ENCODE measurements around the gene PCBP3. TPM values are rescaled to one million over a fixed set of nuclear protein-coding genes. Genes with fewer than 3 reads are reported as not detected.
"Not testable (repeated sequence)": the region's sequence is repeated elsewhere in the genome, so short reads cannot be mapped to it uniquely, and the experiment has no call there.

PCBP3 gene
- total RNA-seq, 1 donor, result 2.2 TPM

DNA sequence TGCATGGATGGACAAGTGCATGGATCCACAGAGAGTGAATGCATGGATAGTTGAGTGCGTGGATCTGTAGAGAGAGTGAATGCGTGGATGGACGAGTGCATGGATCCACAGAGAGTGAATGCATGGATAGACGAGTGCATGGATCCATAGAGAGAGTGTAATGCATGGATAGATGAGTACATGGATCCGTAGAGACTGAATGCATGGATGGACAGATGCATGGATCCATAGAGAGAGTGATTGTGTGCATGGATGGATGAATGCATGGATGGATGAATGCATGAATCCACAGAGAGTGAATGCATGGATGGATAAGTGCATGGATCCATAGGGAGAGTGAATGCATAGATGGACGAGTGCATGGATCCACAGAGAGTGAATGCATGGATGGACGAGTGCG lies 153.8 kb downstream of the PCBP3 start:
- no peak overlapping the region for H3K4me3 ChIP-seq (ENCODE audit: low read length)
- no peaks in the 10 kb centered on the region for H3K27me3 ChIP-seq (ENCODE audit: insufficient read depth, low read length)
- no peaks in the 10 kb centered on the region for H3K4me1 ChIP-seq (ENCODE audit: insufficient read depth, low read length)
- H3K9me3 ChIP-seq (ENCODE audit: low read depth, low read length), result no peaks in the 10 kb centered on the region

DNA sequence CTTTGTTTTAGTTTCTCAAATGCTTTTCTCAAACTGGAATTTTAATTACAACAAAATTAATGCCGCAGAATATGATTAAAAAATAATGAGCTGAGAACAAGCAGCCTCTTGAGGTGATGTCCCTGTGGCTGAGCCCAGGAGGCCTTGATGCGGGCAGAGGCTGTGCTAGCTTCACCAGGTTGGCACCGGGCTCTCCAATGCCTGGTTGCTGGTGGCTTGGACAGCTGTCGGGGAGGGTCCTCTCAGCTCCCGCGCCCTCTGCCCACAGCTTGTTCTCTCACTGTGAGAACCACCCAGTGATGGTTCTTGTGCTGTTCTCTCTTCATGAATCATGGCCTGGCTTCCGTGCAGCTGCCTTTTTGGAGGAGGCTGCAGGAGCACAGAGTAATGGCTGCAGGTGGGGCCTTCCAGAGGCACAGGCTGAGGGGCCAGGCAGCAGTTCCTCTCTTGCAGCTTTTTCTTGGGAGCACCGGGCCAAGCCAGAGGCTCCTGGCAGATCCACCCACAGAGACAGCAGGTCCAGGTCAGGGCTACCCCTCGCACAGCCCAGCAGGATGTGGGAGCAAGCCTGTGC lies 156.3 kb downstream of the PCBP3 start:
- H3K4me3 ChIP-seq (ENCODE audit: low read length), result no peak overlapping the region
- H3K27me3 ChIP-seq (ENCODE audit: insufficient read depth, low read length), result no peaks in the 10 kb centered on the region
- H3K9me3 ChIP-seq (ENCODE audit: low read depth, low read length), result no peaks in the 10 kb centered on the region
- no peaks in the 10 kb centered on the region for H3K4me1 ChIP-seq (ENCODE audit: insufficient read depth, low read length)

DNA sequence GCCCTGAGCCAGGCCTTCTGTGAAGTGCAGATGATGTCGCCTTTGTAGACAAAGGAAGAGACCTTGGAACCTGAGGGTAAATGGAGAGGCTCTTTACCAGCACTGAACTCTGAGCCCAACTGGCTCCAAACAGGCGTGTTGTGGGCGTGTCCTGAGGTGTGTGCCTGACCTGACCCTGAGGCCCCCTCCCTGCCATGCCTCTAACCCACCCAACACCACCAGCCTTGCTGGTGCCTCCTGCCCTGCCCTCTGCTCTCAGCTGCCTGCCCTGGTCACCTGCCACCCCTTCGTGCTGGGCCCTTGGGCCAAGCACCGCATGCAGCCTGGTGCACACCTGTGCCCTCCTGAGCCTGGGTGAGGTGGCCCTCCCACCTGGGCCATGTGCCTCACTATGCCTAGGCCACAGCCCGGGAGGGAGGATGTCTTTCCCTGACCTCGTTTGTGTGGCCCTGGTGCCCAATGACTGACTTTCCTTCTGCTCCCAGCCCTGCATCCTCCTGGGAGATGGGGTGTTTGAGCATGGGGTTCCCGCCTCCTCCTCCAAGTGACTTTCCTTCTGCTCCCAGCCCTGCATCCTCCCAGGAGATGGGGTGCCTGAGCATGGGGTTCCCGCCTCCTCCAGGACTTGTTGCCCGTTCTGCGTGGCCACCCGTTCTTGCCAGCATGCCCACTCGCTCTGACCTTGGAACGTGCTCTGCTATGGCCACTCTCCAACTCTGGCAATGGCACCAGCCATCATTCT lies 157.0 kb downstream of the PCBP3 start:
- H3K4me3 ChIP-seq (ENCODE audit: low read length), result no peak overlapping the region
- H3K27me3 ChIP-seq (ENCODE audit: insufficient read depth, low read length), result no peaks in the 10 kb centered on the region
- no peaks in the 10 kb centered on the region for H3K9me3 ChIP-seq (ENCODE audit: low read depth, low read length)
- H3K4me1 ChIP-seq (ENCODE audit: insufficient read depth, low read length), result no peaks in the 10 kb centered on the region

DNA sequence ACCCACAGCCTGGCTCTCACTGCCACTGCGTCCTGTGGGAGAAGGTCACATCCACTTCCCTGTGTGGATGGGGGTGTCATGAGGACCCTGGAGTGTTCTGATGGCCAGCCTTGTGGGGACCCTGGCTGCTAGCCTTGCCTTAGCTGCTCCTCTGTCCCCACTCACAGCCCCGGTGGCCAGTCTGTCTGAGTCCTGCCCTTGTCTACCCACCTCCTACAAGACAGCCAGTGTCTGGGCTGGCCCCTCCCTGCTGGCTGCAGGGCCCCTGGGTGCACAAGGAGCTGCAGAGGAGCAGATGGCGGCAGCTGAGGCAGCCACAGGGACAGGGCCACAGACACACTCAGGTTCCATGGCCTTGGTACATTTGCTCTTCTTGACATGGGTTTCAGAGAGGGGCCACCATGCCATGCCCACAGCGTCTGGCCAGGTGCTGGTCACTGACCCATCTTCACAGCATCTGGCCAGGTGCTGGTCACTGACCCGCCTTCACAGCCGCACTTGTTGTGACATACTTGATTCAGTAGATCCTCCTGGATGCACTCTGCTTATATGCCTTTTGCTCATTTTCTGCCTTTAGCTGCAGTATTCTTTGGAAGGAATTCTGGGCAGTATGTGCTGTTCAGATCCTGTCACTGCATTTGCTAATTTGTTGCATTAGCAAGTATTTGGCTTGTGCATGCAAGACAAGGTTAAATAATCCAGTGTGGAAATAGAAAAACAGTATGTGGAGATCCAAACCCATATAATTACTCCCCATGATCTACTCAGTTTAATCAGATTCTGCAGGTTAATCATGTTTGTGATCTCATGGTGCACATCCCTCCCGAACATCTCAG lies 157.8 kb downstream of the PCBP3 start:
- no peaks in the 10 kb centered on the region for H3K9me3 ChIP-seq (ENCODE audit: low read depth, low read length)
- no peak overlapping the region for H3K4me3 ChIP-seq (ENCODE audit: low read length)
- no peaks in the 10 kb centered on the region for H3K4me1 ChIP-seq (ENCODE audit: insufficient read depth, low read length)
- no peaks in the 10 kb centered on the region for H3K27me3 ChIP-seq (ENCODE audit: insufficient read depth, low read length)

DNA sequence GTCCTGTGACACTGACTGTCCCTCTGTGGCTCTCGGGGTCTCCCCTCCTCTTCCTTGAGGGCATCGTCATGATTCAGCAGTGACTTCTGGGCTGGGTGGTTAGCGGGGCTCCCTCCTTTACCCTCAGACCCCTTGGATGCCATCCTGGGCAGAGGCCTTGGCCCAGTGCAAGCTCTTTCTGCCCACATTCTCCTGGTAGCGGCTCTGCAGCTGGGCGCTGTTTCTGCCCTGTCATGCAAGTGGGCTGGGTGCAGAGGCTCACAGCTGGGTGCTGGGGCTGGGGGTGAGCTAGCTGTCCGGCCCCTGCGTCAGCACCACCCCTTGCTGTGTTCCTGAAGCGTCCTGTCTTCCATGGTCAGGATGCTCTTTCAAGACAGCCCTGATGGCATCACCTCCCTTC lies 158.5 kb downstream of the PCBP3 start:
- no peaks in the 10 kb centered on the region for H3K9me3 ChIP-seq (ENCODE audit: low read depth, low read length)
- no peaks in the 10 kb centered on the region for H3K4me1 ChIP-seq (ENCODE audit: insufficient read depth, low read length)
- H3K27me3 ChIP-seq (ENCODE audit: insufficient read depth, low read length), result no peaks in the 10 kb centered on the region
- no peak overlapping the region for H3K4me3 ChIP-seq (ENCODE audit: low read length)

DNA sequence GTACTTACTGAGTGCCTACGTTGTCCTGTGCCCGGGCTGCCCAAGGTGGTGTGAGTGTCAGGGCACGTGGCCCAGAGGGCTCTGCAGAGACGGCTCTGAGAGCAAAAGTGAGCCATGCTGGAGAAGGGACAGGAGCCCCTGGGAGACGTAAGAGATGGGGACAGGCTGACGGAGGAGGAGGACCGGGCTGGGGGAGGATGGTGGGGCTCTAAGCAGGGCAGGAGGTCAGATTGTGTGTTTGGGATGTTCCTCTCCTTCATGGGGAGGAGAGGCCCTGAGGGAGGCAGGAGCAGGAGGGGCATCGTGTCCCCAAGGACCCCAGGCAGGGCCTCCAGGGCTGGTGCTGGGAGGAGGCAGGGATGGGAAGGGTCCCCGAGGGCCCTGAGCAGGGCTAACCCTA lies 158.9 kb downstream of the PCBP3 start:
- no peaks in the 10 kb centered on the region for H3K9me3 ChIP-seq (ENCODE audit: low read depth, low read length)
- H3K4me1 ChIP-seq (ENCODE audit: insufficient read depth, low read length), result no peaks in the 10 kb centered on the region
- no peak overlapping the region for H3K4me3 ChIP-seq (ENCODE audit: low read length)
- H3K27me3 ChIP-seq (ENCODE audit: insufficient read depth, low read length), result no peaks in the 10 kb centered on the region

DNA sequence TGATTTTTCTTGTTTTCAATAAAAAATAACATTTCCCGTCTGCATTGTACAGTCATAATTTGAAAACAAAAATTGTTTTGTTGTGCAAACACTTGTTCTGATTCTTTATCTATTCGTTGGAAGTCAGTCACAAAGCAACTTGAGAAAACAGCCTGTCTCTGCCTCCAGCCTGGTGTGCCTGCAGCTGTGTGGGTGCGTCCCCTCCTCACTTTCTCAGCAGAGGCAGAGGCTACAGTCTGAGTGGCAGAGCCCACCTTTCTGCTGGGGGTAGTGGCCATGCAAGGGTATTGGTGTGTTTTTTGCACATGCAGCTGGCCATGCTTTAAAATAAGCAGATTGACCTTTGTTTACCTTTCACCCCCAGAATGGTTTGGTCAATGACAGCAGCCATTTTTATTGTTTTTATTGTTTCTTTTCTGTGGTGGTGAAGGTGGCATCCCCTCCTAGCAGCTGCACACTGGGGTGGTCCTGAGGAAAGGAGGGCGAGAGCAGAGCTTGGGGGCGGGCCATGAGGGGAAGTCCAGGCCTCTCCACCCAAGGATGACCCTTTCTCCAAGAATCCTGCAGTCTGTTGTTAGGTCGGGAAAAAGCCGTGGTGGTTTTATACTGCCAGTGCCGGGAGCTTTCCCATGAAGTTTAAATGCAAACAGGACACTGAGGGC lies 159.6 kb downstream of the PCBP3 start:
- Histone ChIP-seq H3K4me1 (ENCODE audit: insufficient read depth, low read length) (no peaks in the 10 kb centered on the region), H3K9me3 (ENCODE audit: low read depth, low read length) (no peaks in the 10 kb centered on the region), H3K4me3 (ENCODE audit: low read length) (no peak overlapping the region), H3K27me3 (ENCODE audit: insufficient read depth, low read length) (no peaks in the 10 kb centered on the region)

DNA sequence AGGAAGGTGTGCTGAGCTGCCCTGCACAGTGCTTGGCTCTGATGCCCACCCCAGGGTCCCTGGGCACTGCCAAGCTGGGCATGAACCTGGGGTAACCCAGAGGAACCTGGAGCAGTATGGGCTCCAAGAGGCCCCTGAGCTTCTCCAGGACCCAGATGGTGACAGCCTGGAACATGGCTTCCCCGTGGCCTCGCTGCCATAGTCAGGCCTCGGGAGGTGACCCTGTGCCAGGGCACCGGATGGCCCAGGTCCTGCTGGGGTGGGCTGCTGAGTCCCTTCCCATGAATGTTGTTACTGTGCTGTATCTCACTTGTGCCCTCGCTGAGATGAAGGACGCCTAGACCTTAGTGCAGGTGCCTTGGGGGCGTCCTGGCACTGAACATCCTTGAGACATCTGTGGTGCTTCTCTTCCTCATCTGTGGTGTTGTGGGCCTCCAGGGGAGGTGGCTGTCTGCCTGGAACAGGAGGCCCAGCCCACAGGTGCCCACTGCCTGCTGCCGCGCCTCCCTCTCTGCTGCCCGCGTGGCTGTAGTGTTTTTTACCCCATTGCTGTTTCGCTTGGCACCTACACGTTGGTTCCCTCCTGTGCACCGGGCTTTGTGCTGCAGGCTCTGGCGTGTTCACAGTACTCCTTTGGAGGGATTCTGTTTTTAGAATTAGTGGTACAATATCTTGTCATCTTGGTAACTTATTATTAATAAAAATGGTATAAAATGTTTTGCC lies 160.3 kb downstream of the PCBP3 start:
- Histone ChIP-seq H3K4me1 (ENCODE audit: insufficient read depth, low read length) (no peaks in the 10 kb centered on the region), H3K4me3 (ENCODE audit: low read length) (no peak overlapping the region), H3K27me3 (ENCODE audit: insufficient read depth, low read length) (no peaks in the 10 kb centered on the region), H3K9me3 (ENCODE audit: low read depth, low read length) (no peaks in the 10 kb centered on the region)

DNA sequence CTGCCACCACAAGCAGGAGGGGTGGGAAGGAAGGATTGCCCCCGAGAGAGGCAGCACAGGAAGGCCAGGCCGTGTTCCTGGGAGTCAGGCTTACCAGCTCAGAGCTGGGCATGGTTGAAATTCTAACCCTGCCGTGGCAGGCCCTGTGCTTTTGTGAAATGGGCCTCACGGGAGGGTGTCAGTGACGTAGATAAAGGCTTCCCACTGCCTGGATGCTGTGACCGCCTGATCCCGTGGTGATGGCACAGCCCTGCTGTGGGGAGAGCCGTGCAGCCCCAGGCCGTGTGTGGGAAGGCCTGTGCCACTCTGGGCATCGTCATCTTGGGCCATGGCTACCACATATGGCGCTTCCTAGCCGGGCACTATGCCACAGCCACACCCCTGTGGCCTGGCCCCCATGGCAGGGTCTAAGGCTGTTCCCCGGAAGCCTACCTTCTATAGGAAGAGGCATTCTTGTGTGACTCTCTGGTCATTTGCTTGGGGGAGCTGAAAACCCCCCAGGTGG lies 161.3 kb downstream of the PCBP3 start:
- no peak overlapping the region for H3K4me3 ChIP-seq (ENCODE audit: low read length)
- no peaks in the 10 kb centered on the region for H3K27me3 ChIP-seq (ENCODE audit: insufficient read depth, low read length)
- no peaks in the 10 kb centered on the region for H3K9me3 ChIP-seq (ENCODE audit: low read depth, low read length)
- H3K4me1 ChIP-seq (ENCODE audit: insufficient read depth, low read length), result no peaks in the 10 kb centered on the region

DNA sequence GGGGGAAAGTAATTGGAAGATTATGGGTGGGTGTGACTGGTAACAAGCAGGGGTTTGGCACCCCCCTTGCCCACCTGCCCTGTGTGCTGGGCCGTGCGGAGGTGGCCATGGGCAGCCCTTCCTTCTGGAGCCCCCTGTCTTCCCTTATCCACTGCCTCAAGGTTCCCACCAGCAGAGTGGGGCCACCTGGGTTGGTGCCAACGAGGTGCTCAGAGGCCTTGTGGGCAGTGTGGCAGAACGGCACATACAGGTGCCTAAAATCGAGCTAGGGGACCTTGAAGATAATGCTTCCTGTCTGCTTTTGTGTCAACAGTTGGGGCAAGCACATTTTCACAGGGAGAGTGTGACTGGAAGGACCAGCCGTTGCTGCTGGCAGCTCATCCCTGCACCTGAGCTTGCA lies 161.8 kb downstream of the PCBP3 start:
- H3K4me1 ChIP-seq (ENCODE audit: insufficient read depth, low read length), result no peaks in the 10 kb centered on the region
- H3K9me3 ChIP-seq (ENCODE audit: low read depth, low read length), result no peaks in the 10 kb centered on the region
- H3K4me3 ChIP-seq (ENCODE audit: low read length), result no peak overlapping the region
- no peaks in the 10 kb centered on the region for H3K27me3 ChIP-seq (ENCODE audit: insufficient read depth, low read length)

DNA sequence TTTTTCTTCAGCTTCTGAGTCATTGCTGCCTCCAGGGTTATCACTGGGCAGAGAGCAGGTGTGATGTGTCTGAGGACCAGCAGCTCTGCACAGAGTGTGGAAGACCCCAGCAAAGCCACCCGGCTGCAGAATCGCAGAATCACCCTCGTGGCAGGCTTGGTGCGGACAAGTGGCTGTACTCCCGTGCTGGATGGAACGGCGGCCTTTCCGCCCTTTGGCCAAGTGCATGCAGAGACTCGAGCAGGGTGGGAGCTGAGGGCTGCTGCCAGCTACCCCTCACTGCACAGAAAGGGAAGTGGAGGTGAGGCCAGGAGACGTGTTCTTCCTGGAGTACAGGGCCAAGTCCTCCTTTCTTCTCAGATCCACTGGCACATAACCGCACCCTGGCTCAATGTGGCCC lies 162.5 kb downstream of the PCBP3 start:
- no peaks in the 10 kb centered on the region for H3K4me1 ChIP-seq (ENCODE audit: insufficient read depth, low read length)
- H3K4me3 ChIP-seq (ENCODE audit: low read length), result no peak overlapping the region
- no peaks in the 10 kb centered on the region for H3K27me3 ChIP-seq (ENCODE audit: insufficient read depth, low read length)
- H3K9me3 ChIP-seq (ENCODE audit: low read depth, low read length), result no peaks in the 10 kb centered on the region

DNA sequence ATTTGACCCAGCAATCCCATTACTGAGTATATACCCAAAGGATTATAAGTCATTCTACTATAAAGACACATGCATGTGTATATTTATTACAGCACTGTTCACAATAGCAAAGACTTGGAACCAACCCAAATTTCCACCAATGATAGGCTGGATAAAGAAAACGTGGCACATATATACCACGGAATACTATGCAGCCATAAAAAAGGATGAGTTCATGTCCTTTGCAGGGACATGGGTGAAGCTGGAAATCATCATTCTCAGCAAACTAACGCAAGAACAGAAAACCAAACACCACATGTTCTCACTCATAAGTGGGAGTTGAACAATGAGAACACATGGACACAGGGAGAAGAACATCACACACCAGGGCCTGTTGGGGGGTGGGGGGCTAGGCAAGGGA lies 165.1 kb downstream of the PCBP3 start:
- not testable (repeated sequence) for H3K4me3 ChIP-seq (ENCODE audit: low read length); H3K27me3 ChIP-seq (ENCODE audit: insufficient read depth, low read length); H3K4me1 ChIP-seq (ENCODE audit: insufficient read depth, low read length); H3K9me3 ChIP-seq (ENCODE audit: low read depth, low read length)

DNA sequence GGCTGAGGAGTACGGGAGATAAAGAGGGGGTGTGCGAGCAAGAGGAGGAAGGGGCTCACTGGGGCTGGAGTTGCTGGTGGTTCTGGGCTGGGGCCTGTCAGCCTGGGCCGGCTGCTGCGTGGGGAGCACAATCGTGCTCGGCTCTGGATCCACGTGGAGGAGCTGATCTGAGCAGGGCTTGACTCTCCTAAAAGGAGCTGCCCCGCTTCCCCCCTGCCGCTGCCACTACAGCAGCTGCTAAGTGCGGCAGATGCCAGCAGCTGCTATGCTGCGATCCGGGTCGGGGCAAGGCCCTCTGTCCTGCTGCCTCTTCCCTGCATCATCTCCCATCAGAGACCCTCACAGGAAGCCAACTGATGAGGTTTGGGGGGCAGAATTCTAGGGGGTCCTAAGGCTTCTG lies 165.9 kb downstream of the PCBP3 start:
- Histone ChIP-seq H3K27me3 (ENCODE audit: insufficient read depth, low read length) (no peaks in the 10 kb centered on the region), H3K9me3 (ENCODE audit: low read depth, low read length) (no peaks in the 10 kb centered on the region), H3K4me1 (ENCODE audit: insufficient read depth, low read length) (no peaks in the 10 kb centered on the region), H3K4me3 (ENCODE audit: low read length) (no peak overlapping the region)

DNA sequence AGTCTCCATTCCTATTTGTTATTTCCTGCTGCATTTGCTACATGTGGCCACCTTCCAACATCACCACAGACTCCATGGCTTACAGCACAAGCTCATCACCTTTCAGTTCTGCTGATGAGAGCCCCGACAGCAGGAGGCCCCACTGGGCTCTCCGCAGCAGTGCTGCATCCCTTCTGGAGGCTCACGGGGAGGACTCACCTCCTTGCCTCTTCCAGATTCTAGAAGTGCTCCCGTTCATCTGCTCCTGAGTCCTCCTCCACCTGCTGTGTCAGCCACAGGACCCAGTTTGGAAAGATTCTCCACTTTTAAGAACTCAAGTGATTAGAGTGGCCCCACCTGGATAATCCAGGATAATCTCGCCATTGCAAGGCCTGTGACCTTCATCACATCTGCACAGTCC lies 167.6 kb downstream of the PCBP3 start:
- H3K9me3 ChIP-seq (ENCODE audit: low read depth, low read length), result no peaks in the 10 kb centered on the region
- no peaks in the 10 kb centered on the region for H3K4me1 ChIP-seq (ENCODE audit: insufficient read depth, low read length)
- H3K4me3 ChIP-seq (ENCODE audit: low read length), result no peak overlapping the region
- no peaks in the 10 kb centered on the region for H3K27me3 ChIP-seq (ENCODE audit: insufficient read depth, low read length)

Measured in mononuclear cell (primary cell).